PC-9 (cell line): ENCODE measurements around the gene SBDS. TPM values are rescaled to one million over a fixed set of nuclear protein-coding genes. Genes with fewer than 3 reads are reported as not detected.
"Not testable (repeated sequence)": the region's sequence is repeated elsewhere in the genome, so short reads cannot be mapped to it uniquely, and the experiment has no call there.

Experiments used
- BruUV-seq: library from RNA; stranded (reverse); fragments of 400-500 nt; replicated peaks from 2 replicates; lab custom pipeline; 2021; lab: Mats Ljungman, UMichigan
- CTCF ChIA-PET: fragments of 300-600 bp; sonication (Branson Sonifier 250); formaldehyde crosslinking; loops from one replicate; lab custom pipeline; 2022; ENCODE audit warnings: antibody characterized with exemption; lab: Charles Lee
- POLR2A ChIA-PET: fragments of 300-600 bp; sonication (Branson Sonifier 250); formaldehyde crosslinking; loops from one replicate; lab custom pipeline; 2022; ENCODE audit warnings: antibody characterized with exemption; ENCODE audit not compliant: unreplicated experiment; lab: Charles Lee
- DNase-seq, 2 experiments: peaks; one replicate each; pipeline versions ENCODE4 v3.0.0 to v3.0.0-alpha.2; 2015 to 2022; ENCODE audit warnings: mixed read lengths in 1 of 2
- H2AFZ ChIP-seq: fragments of 200-600 bp; sonication (generic); 2 replicates; pipeline ENCODE4 v1.8.1; 2017; ENCODE audit warnings: antibody characterized with exemption
- H3F3A ChIP-seq: fragments of 200-600 bp; sonication (generic); 2 replicates; pipeline ENCODE4 v1.8.1; 2017; ENCODE audit warnings: antibody characterized with exemption, mild to moderate bottlenecking, low read depth; ENCODE audit not compliant: insufficient read depth
- H3K27ac ChIP-seq: fragments of 200-600 bp; sonication (generic); 2 replicates; pipeline ENCODE4 v1.6.1; 2016; ENCODE audit warnings: mixed run types
- H3K27me3 ChIP-seq: fragments of 200-600 bp; sonication (generic); 2 replicates; pipeline ENCODE4 v1.6.1; 2016; ENCODE audit warnings: low read depth, mixed run types; ENCODE audit not compliant: insufficient read depth
- H3K36me3 ChIP-seq: fragments of 200-600 bp; sonication (generic); 2 replicates; pipeline ENCODE4 v1.6.1; 2016; ENCODE audit warnings: low read depth, mixed run types
- H3K4me1 ChIP-seq: fragments of 200-600 bp; sonication (generic); replicated peaks from 2 replicates; pipeline ENCODE4 v1.6.1; 2016; ENCODE audit warnings: mixed run types; ENCODE audit not compliant: insufficient read depth
- H3K4me2 ChIP-seq: fragments of 200-600 bp; sonication (generic); 2 replicates; pipeline ENCODE4 v1.6.1; 2017; ENCODE audit warnings: mixed run types
- H3K4me3 ChIP-seq: fragments of 200-600 bp; sonication (generic); 2 replicates; pipeline ENCODE4 v1.6.1; 2016; ENCODE audit warnings: mixed run types
- H3K79me2 ChIP-seq: fragments of 200-600 bp; sonication (generic); 2 replicates; pipeline ENCODE4 v1.6.1; 2017; ENCODE audit warnings: low read depth, mixed run types
- H3K9me2 ChIP-seq: fragments of 200-600 bp; sonication (generic); 2 replicates; pipeline ENCODE4 v1.8.1; 2017; ENCODE audit warnings: mild to moderate bottlenecking; ENCODE audit not compliant: insufficient read depth
- H3K9me3 ChIP-seq: fragments of 200-600 bp; sonication (generic); 2 replicates; pipeline ENCODE4 v1.8.1; 2016; ENCODE audit warnings: low read depth; ENCODE audit not compliant: insufficient read depth
- H4K20me1 ChIP-seq: fragments of 200-600 bp; sonication (generic); 2 replicates; pipeline ENCODE4 v1.8.1; 2017; ENCODE audit not compliant: insufficient read depth
- CTCF ChIP-seq: fragments of 200-600 bp; sonication (generic); conservative IDR thresholded peaks from 2 replicates; pipeline ENCODE4 v1.6.1; 2017; ENCODE audit warnings: mixed run types, antibody characterized with exemption, mild to moderate bottlenecking, moderate library complexity
- EZH2 ChIP-seq: fragments of 200-600 bp; sonication (generic); IDR thresholded peaks from 2 replicates; pipeline ENCODE4 v1.8.0; 2017; ENCODE audit warnings: antibody characterized with exemption, low read depth
- intact Hi-C: fragments of 100-400 bp; cut with micrococcal nuclease; formaldehyde crosslinking; loops from one replicate; pipeline ENCODE4 v1.10.0; 2022; ENCODE audit not compliant: unreplicated experiment
- total RNA-seq: library from RNA; stranded (reverse); gene quantifications from 2 replicates; pipeline ENCODE4 v1.2.3, GENCODE V29; 2021

The SBDS gene
- total RNA-seq, 1 experiment from 2014 or later, result 65.1 TPM

GRCh38 chr7:67008260-67008659 is 12.9 kb upstream of the SBDS start:
- Histone ChIP-seq H3K4me3 (no peak overlapping the region), H2AFZ (no peak overlapping the region), H4K20me1 (no peaks in the 10 kb centered on the region), H3K27ac (no peak overlapping the region), H3K9me2 (no peaks in the 10 kb centered on the region), H3K27me3 (no peaks in the 10 kb centered on the region), H3K36me3 (no peaks in the 10 kb centered on the region), H3K9me3 (no peaks in the 10 kb centered on the region), H3F3A (no peaks in the 10 kb centered on the region), H3K4me2 (no peak overlapping the region), H3K79me2 (no peaks in the 10 kb centered on the region), H3K4me1 (no peaks in the 10 kb centered on the region)
- BruUV-seq, result no TSS peak
- TF ChIP-seq EZH2, result no peak
- no peak for TF ChIP-seq CTCF
- CTCF ChIA-PET, result no interaction called here
- no peak for DNase-seq
- intact Hi-C loops, result no loop called here
- POLR2A ChIA-PET, result interaction anchor here (0.6 kb wide), 1 partner anchor 154 kb away, joined by 6 read pairs; no protein-coding TSS in a partner anchor

- H3K36me3 ChIP-seq, result no peaks in the 10 kb centered on the region
- no peaks in the 10 kb centered on the region for H3F3A ChIP-seq
- no peaks in the 10 kb centered on the region for H3K27me3 ChIP-seq
- no TSS peak for BruUV-seq
- TF ChIP-seq CTCF (no peak), EZH2 (no peak)
- DNase-seq, result no peak
- CTCF ChIA-PET, result interaction anchor here (0.7 kb wide), 1 partner anchor 262 kb away, joined by 4 read pairs; no protein-coding TSS in a partner anchor
- H2AFZ ChIP-seq, result no peak overlapping the region
- intact Hi-C loops, result no loop called here
- H3K9me3 ChIP-seq, result no peaks in the 10 kb centered on the region
- H3K9me2 ChIP-seq, result no peaks in the 10 kb centered on the region
- H4K20me1 ChIP-seq, result no peaks in the 10 kb centered on the region
- POLR2A ChIA-PET, result no interaction called here
- no peaks in the 10 kb centered on the region for H3K4me1 ChIP-seq
- no peaks in the 10 kb centered on the region for H3K79me2 ChIP-seq
- no peak overlapping the region for H3K4me2 ChIP-seq
- no peak overlapping the region for H3K27ac ChIP-seq
- no peak overlapping the region for H3K4me3 ChIP-seq
These were observed 11.6 kb upstream of the SBDS start for GRCh38 chr7:67006965-67007364.

- intact Hi-C loops, DNase-seq, H3K9me2 ChIP-seq, H2AFZ ChIP-seq, POLR2A ChIA-PET, BruUV-seq, H3K27ac ChIP-seq, H3K27me3 ChIP-seq, CTCF ChIA-PET, H3K9me3 ChIP-seq, H3K4me1 ChIP-seq, H3K4me3 ChIP-seq, H4K20me1 ChIP-seq, H3K36me3 ChIP-seq, H3K79me2 ChIP-seq, H3F3A ChIP-seq, H3K4me2 ChIP-seq: not testable (repeated sequence)
These were observed 8.8 kb upstream of the SBDS start for GRCh38 chr7:67004145-67004544.

GRCh38 chr7:67000601-67001258 is 5.3 kb upstream of the SBDS start:
- CTCF ChIA-PET, H3K27ac ChIP-seq, H3K4me2 ChIP-seq, POLR2A ChIA-PET, intact Hi-C loops, H3F3A ChIP-seq, BruUV-seq, H2AFZ ChIP-seq, H3K27me3 ChIP-seq, H3K4me3 ChIP-seq, H3K4me1 ChIP-seq, H3K9me3 ChIP-seq, H4K20me1 ChIP-seq, H3K9me2 ChIP-seq, H3K36me3 ChIP-seq: not testable (repeated sequence)
- peak in 1 of 2 experiments; percentile 3 for DNase-seq
- peak; percentile 62 for TF ChIP-seq CTCF
- peaks cover 10% of the 10 kb centered on the region for H3K79me2 ChIP-seq

DNA sequence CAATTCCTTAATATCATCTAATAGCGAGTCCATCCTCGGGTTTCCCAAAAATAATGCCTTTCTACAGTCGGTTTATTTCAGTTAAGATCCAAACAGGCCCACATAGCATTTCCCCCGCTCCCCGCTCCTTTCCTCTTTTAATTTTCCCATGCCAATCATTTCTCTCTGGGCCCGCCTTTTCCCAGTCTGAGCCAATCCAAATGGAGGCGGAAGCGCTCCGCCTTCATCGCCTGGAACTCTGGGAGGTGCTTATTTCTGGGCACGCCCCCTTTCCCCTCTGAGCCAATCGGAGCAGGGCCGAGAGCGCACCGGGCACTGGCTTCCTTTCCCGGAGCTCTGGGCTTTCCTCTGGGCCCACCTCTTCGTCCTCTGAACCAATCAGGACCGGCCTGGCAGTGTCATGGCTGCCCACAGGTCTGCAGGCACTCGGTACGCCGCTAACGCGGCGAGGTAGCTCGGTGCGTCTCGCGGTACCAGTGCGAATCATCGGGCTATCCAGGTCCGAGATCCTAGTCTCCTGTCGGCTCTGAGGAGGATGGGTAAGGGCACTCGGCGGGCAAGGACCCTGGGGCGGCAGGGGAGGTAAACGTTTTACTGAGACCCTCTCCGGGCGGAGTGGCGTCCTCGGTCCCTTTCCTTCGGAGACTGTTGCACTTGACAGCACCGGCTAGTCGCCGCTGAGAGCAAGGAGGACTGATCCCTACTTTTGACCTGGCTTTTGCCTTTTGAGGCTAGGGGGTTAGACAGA is 1.2 kb upstream of the SBDS start, which contains the start of gene TYW1:
Gene TYW1, plus strand, starts transcription at position 390 of the 748 bp plus-strand sequence. Its CDS starts 146 bp downstream, at position 536.
- not testable (repeated sequence) for BruUV-seq

More for the DNA sequence above, 1.2 kb upstream of the SBDS start, which contains the start of gene TYW1:
- H3K9me2 ChIP-seq, H3K9me3 ChIP-seq, H3F3A ChIP-seq, H3K27me3 ChIP-seq, H4K20me1 ChIP-seq, H3K4me1 ChIP-seq, H3K36me3 ChIP-seq: not testable (repeated sequence)
- DNase-seq, result peak; percentile 96 to 99
- Histone ChIP-seq H3K4me3 (peak within 1 kb of the TSS; percentile 99), H3K79me2 (peaks cover 19% of the 10 kb centered on the region), H3K27ac (peak within 1 kb of the TSS; percentile 68), H3K4me2 (peak within 1 kb of the TSS; percentile 86), H2AFZ (peak within 1 kb of the TSS; percentile 95)
- intact Hi-C loops, result loop anchor here (5.0 to 10.0 kb wide), 4 partner anchors 72 to 342 kb away; partner anchors contain the start of genes RABGEF1 and TMEM248
- ChIA-PET CTCF (interaction anchor here (0.6 kb wide), 2 partner anchors 139 to 307 kb away, joined by 3 to 4 read pairs; no protein-coding TSS in a partner anchor), POLR2A (interaction anchor here (0.6 kb wide), 2 partner anchors 152 to 313 kb away, joined by 4 to 5 read pairs; no protein-coding TSS in a partner anchor)
